Left ventricle myocardium inferior (tissue), 1 donor: ENCODE results near the gene PIK3R5. TPM values are rescaled to one million over a fixed set of nuclear protein-coding genes. Genes with fewer than 3 reads are reported as not detected.

Source experiments
- DNase-seq: peaks from one replicate; pipeline ENCODE4 v3.0.0-alpha.2; 2020
- H3K27ac ChIP-seq: fragments of 200-600 bp; replicated peaks from 2 replicates; pipeline ENCODE4 v1.8.0; 2021
- H3K27me3 ChIP-seq: fragments of 200-600 bp; 2 replicates; pipeline ENCODE4 v1.8.0; 2021; ENCODE audit warnings: low read depth
- H3K36me3 ChIP-seq: fragments of 200-600 bp; 2 replicates; pipeline ENCODE4 v1.8.0; 2021
- H3K4me1 ChIP-seq: fragments of 200-600 bp; 2 replicates; pipeline ENCODE4 v1.8.0; 2021
- H3K4me3 ChIP-seq: fragments of 200-600 bp; 2 replicates; pipeline ENCODE4 v1.8.0; 2021; ENCODE audit warnings: mild to moderate bottlenecking, moderate library complexity
- H3K9me3 ChIP-seq: fragments of 200-600 bp; replicated peaks from 2 replicates; pipeline ENCODE4 v1.8.0; 2021
- CTCF ChIP-seq: fragments of 200-600 bp; IDR thresholded peaks from 2 replicates; pipeline ENCODE4 v1.8.0; 2021; ENCODE audit warnings: antibody characterized with exemption, mild to moderate bottlenecking, borderline replicate concordance
- intact Hi-C: fragments of 100-400 bp; cut with micrococcal nuclease; formaldehyde crosslinking; loops from one replicate; pipeline ENCODE4 v1.11.0; 2022
- total RNA-seq: library from RNA; stranded (reverse); fragmentation: NEBNext Ultra II Directional; extraction: Animal tissue kit (Norgen Biotek cat#: 25700); gene quantifications from one replicate; pipeline ENCODE4 v1.2.1, GENCODE V29; 2021
- donor health status: DM: no; HTN: yes; CAD: no; lungs with severe emphysema.

Gene PIK3R5
- total RNA-seq, 1 donor from 2014 or later, result 2.7 TPM

GRCh38 chr17:8898636-8899035 is 66.9 kb downstream of the PIK3R5 start:
- no peak for DNase-seq
- H3K27me3 ChIP-seq, result peaks cover 29% of the 10 kb centered on the region
- intact Hi-C loops, result loop anchor here (10.0 kb wide), 1 partner anchor 94 kb away; no protein-coding TSS in a partner anchor

GRCh38 chr17:8898126-8898525 is 67.4 kb downstream of the PIK3R5 start:
- Histone ChIP-seq H3K27me3 (peaks cover 29% of the 10 kb centered on the region), H3K9me3 (no peaks in the 10 kb centered on the region), H3K4me1 (peaks cover 6% of the 10 kb centered on the region), H3K27ac (no peak overlapping the region), H3K4me3 (no peak overlapping the region), H3K36me3 (no peaks in the 10 kb centered on the region)
- intact Hi-C loops, result loop anchor here (10.0 kb wide), 1 partner anchor 93 kb away; no protein-coding TSS in a partner anchor
- DNase-seq, result no peak
- no peak for TF ChIP-seq CTCF

More at GRCh38 chr17:8898636-8899035, 66.9 kb downstream of the PIK3R5 start:
- Histone ChIP-seq H3K27ac (no peak overlapping the region), H3K9me3 (no peaks in the 10 kb centered on the region), H3K4me1 (peaks cover 6% of the 10 kb centered on the region), H3K4me3 (no peak overlapping the region), H3K36me3 (no peaks in the 10 kb centered on the region)
- no peak for TF ChIP-seq CTCF

GRCh38 chr17:8896641-8897635 is 68.6 kb downstream of the PIK3R5 start:
- no peak for DNase-seq
- no peaks in the 10 kb centered on the region for H3K9me3 ChIP-seq
- peaks cover 18% of the 10 kb centered on the region for H3K27me3 ChIP-seq
- peaks cover 6% of the 10 kb centered on the region for H3K4me1 ChIP-seq
- intact Hi-C loops, result loop anchor here (10.0 kb wide), 1 partner anchor 92 kb away; no protein-coding TSS in a partner anchor
- H3K36me3 ChIP-seq, result no peaks in the 10 kb centered on the region
- H3K27ac ChIP-seq, result no peak overlapping the region
- no peak for TF ChIP-seq CTCF
- no peak overlapping the region for H3K4me3 ChIP-seq

- no peak overlapping the region for H3K27ac ChIP-seq
- H3K9me3 ChIP-seq, result no peaks in the 10 kb centered on the region
- peaks cover 9% of the 10 kb centered on the region for H3K27me3 ChIP-seq
- H3K4me1 ChIP-seq, result peaks cover 6% of the 10 kb centered on the region
- intact Hi-C loops, result loop anchor here (10.0 kb wide), 1 partner anchor 91 kb away; no protein-coding TSS in a partner anchor
- no peak for DNase-seq
- no peak overlapping the region for H3K4me3 ChIP-seq
- H3K36me3 ChIP-seq, result no peaks in the 10 kb centered on the region
- TF ChIP-seq CTCF, result no peak
Measured at GRCh38 chr17:8896087-8896486, 69.4 kb downstream of the PIK3R5 start.

GRCh38 chr17:8894673-8895578 is 70.6 kb downstream of the PIK3R5 start:
- Histone ChIP-seq H3K27me3 (no peaks in the 10 kb centered on the region), H3K36me3 (no peaks in the 10 kb centered on the region), H3K9me3 (no peaks in the 10 kb centered on the region), H3K27ac (no peak overlapping the region), H3K4me1 (peaks cover 6% of the 10 kb centered on the region), H3K4me3 (peak overlapping the region; percentile 29)
- TF ChIP-seq CTCF, result peak; percentile 90
- peak; percentile 53 for DNase-seq
- intact Hi-C loops, result loop anchor here (10.0 kb wide), 1 partner anchor 90 kb away; no protein-coding TSS in a partner anchor
